ENCODE data around the gene LRRC3B.

Gene LRRC3B

GRCh38 chr3:26703519-26703918 lies 80.9 kb downstream of the LRRC3B start:
- in situ Hi-C loops (cut with HindIII; ENCODE audit: low pct_ligation_motif_present, low sequenced_read_pairs): no loop called here
- H3K27me3 ChIP-seq (replicated peaks): no peaks in the 10 kb centered on the region

DNA sequence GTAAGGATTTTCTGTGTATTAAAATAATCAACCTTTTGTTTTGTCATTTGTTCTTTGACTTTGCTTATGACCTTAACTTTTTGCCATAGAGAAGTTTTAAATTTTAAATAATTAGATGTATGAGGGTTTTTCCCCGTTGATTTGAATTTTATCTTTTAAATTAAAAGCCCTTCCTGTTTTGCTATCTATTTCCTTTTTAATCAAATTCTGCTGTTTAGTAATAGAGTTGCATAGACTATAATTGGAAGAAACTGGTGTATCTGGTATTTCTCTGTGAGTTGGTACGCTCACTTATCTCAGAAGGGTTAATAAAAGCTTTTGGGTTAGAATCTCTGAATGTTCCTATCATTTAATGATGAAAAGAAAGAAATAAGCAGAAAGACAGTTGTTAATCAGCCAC lies 82.2 kb downstream of the LRRC3B start:
- no peaks in the 10 kb centered on the region for H3K36me3 ChIP-seq (replicated peaks)

More at GRCh38 chr3:26703519-26703918, 80.9 kb downstream of the LRRC3B start:
- no peak for DNase-seq
- Histone ChIP-seq H3K36me3 (replicated peaks) (no peaks in the 10 kb centered on the region), H3K4me3 (ENCODE audit: low read depth, low read length) (no peak overlapping the region), H3K27ac (no peak overlapping the region)
- TF ChIP-seq CTCF (IDR thresholded peaks at IDR 0.05; ENCODE audit: low read depth, low read length, missing control alignments): no peak

DNA sequence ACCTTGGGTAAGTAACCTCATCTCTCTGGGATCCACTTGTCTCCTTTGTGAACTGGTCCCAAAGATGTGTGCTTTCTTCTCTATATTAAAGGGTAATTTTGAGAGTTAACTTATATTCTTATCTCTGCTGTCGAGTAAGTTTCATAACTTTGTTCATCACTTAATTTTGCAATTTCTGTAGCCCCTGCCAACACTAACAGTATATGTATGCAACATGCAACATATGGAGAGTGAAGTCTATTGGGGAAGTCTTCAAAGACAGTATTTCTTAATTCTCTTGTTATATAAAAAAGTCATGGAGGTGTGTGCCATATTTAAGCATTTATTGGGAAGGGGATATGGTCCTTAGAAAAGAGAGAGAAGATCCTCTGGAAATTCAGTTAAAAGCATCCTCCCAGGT lies 85.9 kb downstream of the LRRC3B start:
- in situ Hi-C loops (cut with HindIII; ENCODE audit: low pct_ligation_motif_present, low sequenced_read_pairs): no loop called here

More for the DNA sequence above, 82.2 kb downstream of the LRRC3B start:
- no peak overlapping the region for H3K27ac ChIP-seq
- in situ Hi-C loops (cut with HindIII; ENCODE audit: low pct_ligation_motif_present, low sequenced_read_pairs): no loop called here
- H3K4me3 ChIP-seq (ENCODE audit: low read depth, low read length): no peak overlapping the region
- no peaks in the 10 kb centered on the region for H3K27me3 ChIP-seq (replicated peaks)
- no peak for DNase-seq
- TF ChIP-seq CTCF (IDR thresholded peaks at IDR 0.05; ENCODE audit: low read depth, low read length, missing control alignments): no peak

DNA sequence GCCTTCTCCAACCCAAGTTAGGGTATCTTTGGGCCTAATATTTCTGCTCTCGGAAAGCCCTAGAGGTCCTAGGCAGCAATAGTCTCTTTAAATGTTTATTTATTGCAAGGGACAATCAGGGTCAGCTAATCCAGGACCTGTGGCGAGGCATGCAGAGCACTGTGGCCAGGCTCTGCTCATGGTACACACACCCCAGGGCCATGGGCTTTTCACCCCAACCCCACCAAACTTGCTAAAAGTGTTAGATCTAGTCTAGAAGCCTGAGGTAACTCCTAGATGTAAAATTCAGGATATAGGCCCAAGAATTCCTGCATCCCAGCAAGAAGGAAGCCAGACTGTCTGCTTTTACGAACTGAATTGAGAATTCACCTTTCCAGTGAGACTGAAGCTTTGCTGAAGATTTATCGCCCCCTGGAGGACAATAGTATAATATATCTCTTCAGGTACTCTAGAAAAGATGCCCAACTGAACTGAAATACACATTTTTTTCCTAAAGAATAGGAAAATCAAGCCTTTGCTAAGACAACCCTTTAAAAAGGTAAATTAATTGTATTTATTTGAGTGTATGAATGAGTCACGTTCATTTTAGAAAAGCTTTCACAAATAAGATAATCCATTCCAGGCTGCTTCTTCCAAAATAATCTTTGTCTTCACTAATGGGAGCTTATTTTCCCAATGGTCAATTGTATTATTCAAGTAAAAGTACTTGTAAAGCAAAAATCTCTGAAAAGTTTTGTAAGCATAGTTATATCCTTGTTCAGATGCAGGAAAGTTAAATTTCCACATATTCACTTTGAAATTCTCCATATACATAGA lies 89.8 kb downstream of the LRRC3B start:
- Histone ChIP-seq H3K27ac (no peak overlapping the region), H3K36me3 (replicated peaks) (no peaks in the 10 kb centered on the region), H3K4me3 (ENCODE audit: low read depth, low read length) (no peak overlapping the region), H3K27me3 (replicated peaks) (no peaks in the 10 kb centered on the region)
- in situ Hi-C loops (cut with HindIII; ENCODE audit: low pct_ligation_motif_present, low sequenced_read_pairs): no loop called here
- TF ChIP-seq CTCF (IDR thresholded peaks at IDR 0.05; ENCODE audit: low read depth, low read length, missing control alignments): peak; percentile 30
- peak; percentile 4 for DNase-seq

More for the DNA sequence above, 85.9 kb downstream of the LRRC3B start:
- Histone ChIP-seq H3K36me3 (replicated peaks) (no peaks in the 10 kb centered on the region), H3K4me3 (ENCODE audit: low read depth, low read length) (no peak overlapping the region), H3K27ac (no peak overlapping the region), H3K27me3 (replicated peaks) (no peaks in the 10 kb centered on the region)
- no peak for DNase-seq
- no peak for TF ChIP-seq CTCF (IDR thresholded peaks at IDR 0.05; ENCODE audit: low read depth, low read length, missing control alignments)

- no peak for DNase-seq
- Histone ChIP-seq H3K27ac (no peak overlapping the region), H3K4me3 (ENCODE audit: low read depth, low read length) (no peak overlapping the region), H3K27me3 (replicated peaks) (no peaks in the 10 kb centered on the region), H3K36me3 (replicated peaks) (no peaks in the 10 kb centered on the region)
- no peak for TF ChIP-seq CTCF (IDR thresholded peaks at IDR 0.05; ENCODE audit: low read depth, low read length, missing control alignments)
- in situ Hi-C loops (cut with HindIII; ENCODE audit: low pct_ligation_motif_present, low sequenced_read_pairs): no loop called here
Measured at GRCh38 chr3:26713091-26713490, 90.5 kb downstream of the LRRC3B start.

Data from brain microvascular endothelial cell (primary cell).